H1 (cell line): Measurements from ENCODE around the gene RPL18A. TPM values are rescaled to one million over a fixed set of nuclear protein-coding genes. Genes with fewer than 3 reads are reported as not detected.
A peak's percentile ranks its signal among the peaks of the same experiment; 100 is the strongest.

Experiments used
- ATF2 ChIP-seq: IDR thresholded peaks from 2 replicates; pipeline ENCODE4 v1.6.1; 2012; ENCODE audit warnings: low read length, inconsistent platforms
- ATF3 ChIP-seq: IDR thresholded peaks from 2 replicates; pipeline ENCODE4 v1.6.1; 2011; ENCODE audit warnings: low read depth, mild to moderate bottlenecking, low read length; ENCODE audit not compliant: insufficient read depth
- CBX8 ChIP-seq: fragments of 300-800, 300-1000 bp; sonication (generic); IDR thresholded peaks from 2 replicates; pipeline ENCODE4 v1.7.1; 2016; ENCODE audit warnings: low read depth, low read length, borderline replicate concordance
- CEBPB ChIP-seq: IDR thresholded peaks from 2 replicates; pipeline ENCODE4 v1.6.1; 2012; ENCODE audit warnings: low read depth, low read length
- CHD2 ChIP-seq: IDR thresholded peaks from 2 replicates; pipeline ENCODE4 v1.6.1; 2012; ENCODE audit warnings: low read length, improper control_type of control experiment
- CREB1 ChIP-seq: IDR thresholded peaks from 2 replicates; pipeline ENCODE4 v1.6.1; 2012; ENCODE audit warnings: inconsistent platforms
- EGR1 ChIP-seq: IDR thresholded peaks from 2 replicates; pipeline ENCODE4 v1.6.1; 2011; ENCODE audit warnings: low read depth, low read length, borderline replicate concordance
- GABPA ChIP-seq: IDR thresholded peaks from 2 replicates; pipeline ENCODE4 v1.6.1; 2011; ENCODE audit warnings: mild to moderate bottlenecking, low read length, moderate library complexity, borderline replicate concordance; ENCODE audit not compliant: insufficient read depth
- GTF2F1 ChIP-seq: IDR thresholded peaks from 2 replicates; pipeline ENCODE4 v1.6.1; 2012; ENCODE audit warnings: low read depth, low read length, improper control_type of control experiment, borderline replicate concordance
- HDAC2 ChIP-seq, 2 experiments: fragments of 300-600 bp in 1 of 2; sonication (generic) in 1 of 2; IDR thresholded peaks; 2 replicates each; pipeline ENCODE4 v1.6.1; 2011 to 2012; ENCODE audit warnings: low read depth in 2 of 2, low read length in 2 of 2, mild to moderate bottlenecking in 2 of 2, moderate library complexity in 2 of 2, borderline replicate concordance in 1 of 2, inconsistent platforms in 1 of 2
- KDM1A ChIP-seq: fragments of 200-600, 300-600 bp; sonication (generic); IDR thresholded peaks from 2 replicates; pipeline ENCODE4 v1.7.1; 2016; ENCODE audit warnings: mild to moderate bottlenecking, low read length, borderline replicate concordance
- KDM4A ChIP-seq: IDR thresholded peaks from one replicate; pipeline ENCODE4 v1.7.1; 2012; ENCODE audit warnings: low read depth, mild to moderate bottlenecking, moderate library complexity, low read length, inconsistent platforms; ENCODE audit not compliant: severe bottlenecking
- KDM5A ChIP-seq: fragments of 200-600 bp; IDR thresholded peaks from 2 replicates; pipeline ENCODE4 v1.7.1; 2012; ENCODE audit warnings: mild to moderate bottlenecking, low read length, inconsistent platforms, mixed read lengths
- MAX ChIP-seq: IDR thresholded peaks from 2 replicates; pipeline ENCODE4 v1.6.1; 2012; ENCODE audit warnings: inconsistent platforms
- POLR2A ChIP-seq, 2 experiments: IDR thresholded peaks; 1 replicate in 1 of 2; 2 replicates in 1 of 2; pipeline ENCODE4 v1.6.1; 2011; ENCODE audit warnings: low read depth in 2 of 2, low read length in 2 of 2, mild to moderate bottlenecking in 2 of 2; ENCODE audit errors: control extremely low read depth in 1 of 2
- POLR2AphosphoS5 ChIP-seq: IDR thresholded peaks from 2 replicates; pipeline ENCODE4 v1.6.1; 2011; ENCODE audit warnings: low read depth, low read length
- RBBP5 ChIP-seq: IDR thresholded peaks from 2 replicates; pipeline ENCODE4 v1.7.1; 2012; ENCODE audit warnings: low read depth, mild to moderate bottlenecking, inconsistent platforms, low read length, moderate library complexity, borderline replicate concordance
- SP4 ChIP-seq: IDR thresholded peaks from 2 replicates; pipeline ENCODE4 v1.6.1; 2012; ENCODE audit warnings: low read length, inconsistent platforms
- SRF ChIP-seq: IDR thresholded peaks from 2 replicates; pipeline ENCODE4 v1.6.1; 2011; ENCODE audit warnings: mild to moderate bottlenecking, low read depth, low read length, moderate library complexity
- SUZ12 ChIP-seq: fragments of 200-600 bp; sonication (generic); IDR thresholded peaks from 2 replicates; pipeline ENCODE4 v1.6.1; 2012; ENCODE audit warnings: mild to moderate bottlenecking, inconsistent platforms, low read length, moderate library complexity, mixed read lengths
- TAF7 ChIP-seq: optimal IDR thresholded peaks from 2 replicates; pipeline ENCODE3; 2011; ENCODE audit warnings: low read depth, mild to moderate bottlenecking, inconsistent platforms, low read length, moderate library complexity, borderline replicate concordance
- TBP ChIP-seq: IDR thresholded peaks from 2 replicates; pipeline ENCODE4 v1.6.1; 2011; ENCODE audit warnings: low read depth, low read length, improper control_type of control experiment
- TEAD4 ChIP-seq: IDR thresholded peaks from 2 replicates; pipeline ENCODE4 v1.6.1; 2012; ENCODE audit warnings: low read depth, low read length, inconsistent platforms, mixed read lengths
- YY1 ChIP-seq: IDR thresholded peaks from 2 replicates; pipeline ENCODE4 v1.6.1; 2011; ENCODE audit warnings: low read depth, mild to moderate bottlenecking, low read length
- polyA plus RNA-seq, 7 experiments: library from polyadenylated mRNA; depleted of rRNA in 3 of 7; stranded (reverse) in 5 of 7; unstranded in 2 of 7; fragments of >200 nt in 5 of 7; fragments of 200-250 nt in 2 of 7; gene quantifications; 1 replicate in 5 of 7; 2 replicates in 1 of 7; 4 replicates in 1 of 7; pipeline versions ENCODE4 v1.2.1 to v1.2.3, GENCODE V29; 2011 to 2013; ENCODE audit warnings: missing spikeins in 2 of 7, mixed read lengths in 2 of 7
- total RNA-seq: library from RNA; stranded (reverse); fragmentation: NEBNext Ultra II Directional; extraction: Animal tissue kit (Norgen Biotek cat#: 25700); gene quantifications from 2 replicates; pipeline ENCODE4 v1.2.1, GENCODE V29; 2021

The RPL18A gene
- total and polyA plus RNA-seq, 2 of the 8 experiments (the other 6 are each of a cell fraction or from before 2014, with no cell fraction given) = 2,749 to 3,938 TPM

GRCh38 chr19:17860331-17860992 is 752 bp downstream of the RPL18A start (continued):
- no peak for TF ChIP-seq KDM5A
- peak; percentile 41 for TF ChIP-seq POLR2AphosphoS5
- no peak for TF ChIP-seq CHD2
- TF ChIP-seq POLR2A (IDR thresholded peaks at IDR 0.05; ENCODE audit: control extremely low read depth in 1 of 2, low read depth in 2 of 2, low read length in 2 of 2) = peak in 1 of 2 experiments; percentile 40; a peak in 1 of 3 replicates
- no peak for TF ChIP-seq SRF
- no peak for TF ChIP-seq RBBP5
- TF ChIP-seq CREB1 = no peak
- TF ChIP-seq GTF2F1 = no peak
- no peak for TF ChIP-seq HDAC2 (IDR thresholded peaks at IDR 0.05; ENCODE audit: borderline replicate concordance in 1 of 2, low read depth in 2 of 2, low read length in 2 of 2)
- TF ChIP-seq ATF3 = no peak
- no peak for TF ChIP-seq GABPA
- TF ChIP-seq CEBPB = no peak
- no peak for TF ChIP-seq KDM4A
- no peak for TF ChIP-seq EGR1
- no peak for TF ChIP-seq TBP
- TF ChIP-seq ATF2 = 0 out of 2 replicates have a peak, but pooled peaks have one; percentile 82
- no peak for TF ChIP-seq KDM1A
- no peak for TF ChIP-seq TAF7
- TF ChIP-seq SP4 = no peak
- no peak for TF ChIP-seq MAX
- no peak for TF ChIP-seq SUZ12
- no peak for TF ChIP-seq TEAD4
- TF ChIP-seq CBX8 = no peak
- TF ChIP-seq YY1 = no peak
